ENCODE data around the gene CLTCL1. TPM values are rescaled to one million over a fixed set of nuclear protein-coding genes. Genes with fewer than 3 reads are reported as not detected.
"Not testable (repeated sequence)": the region's sequence is repeated elsewhere in the genome, so short reads cannot be mapped to it uniquely, and the experiment has no call there.

Gene CLTCL1
- total RNA-seq, 1 donor from 2014 or later, result 4.3 TPM

DNA sequence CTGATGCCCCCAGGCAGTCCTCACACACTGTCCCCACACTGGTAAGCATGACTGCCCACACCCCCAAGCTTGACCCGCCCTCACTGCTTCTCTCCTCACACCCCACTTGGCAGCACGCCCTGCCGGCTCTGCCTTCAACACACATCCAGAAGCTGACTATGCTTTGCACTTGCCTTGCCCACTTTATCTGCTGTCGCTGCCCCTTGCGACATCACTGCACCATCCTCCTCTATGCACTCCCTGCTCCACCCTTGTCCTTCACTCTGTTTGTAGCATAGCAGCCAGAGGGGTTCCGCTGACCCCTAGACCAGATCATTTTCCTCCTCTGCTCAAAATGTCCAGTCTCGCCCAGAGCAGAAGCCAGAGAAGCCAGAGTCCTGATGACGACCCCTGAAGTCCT lies 87.7 kb downstream of the CLTCL1 start:
- TF ChIP-seq CTCF (conservative IDR thresholded peaks at IDR 0.05; ENCODE audit: low read depth, low read length), result no peak
- no peak overlapping the region for H3K4me3 ChIP-seq (ENCODE audit: low read depth, low read length)
- DNase-seq (ENCODE audit: low read depth), result no peak

GRCh38 chr22:19202799-19203186 lies 88.7 kb downstream of the CLTCL1 start:
- not testable (repeated sequence) for DNase-seq (ENCODE audit: low read depth); H3K4me3 ChIP-seq (ENCODE audit: low read depth, low read length)

- H3K4me3 ChIP-seq (ENCODE audit: low read depth, low read length), result no peak overlapping the region
- TF ChIP-seq CTCF (conservative IDR thresholded peaks at IDR 0.05; ENCODE audit: low read depth, low read length), result no peak
- DNase-seq (ENCODE audit: low read depth), result no peak
These were observed 89.4 kb downstream of the CLTCL1 start for GRCh38 chr22:19201869-19202798.

- no peak for DNase-seq (ENCODE audit: low read depth)
- no peak overlapping the region for H3K4me3 ChIP-seq (ENCODE audit: low read depth, low read length)
- no peak for TF ChIP-seq CTCF (conservative IDR thresholded peaks at IDR 0.05; ENCODE audit: low read depth, low read length)
These were observed 90.2 kb downstream of the CLTCL1 start for GRCh38 chr22:19201130-19201868.

GRCh38 chr22:19199479-19199878 lies 92.0 kb downstream of the CLTCL1 start:
- TF ChIP-seq CTCF (conservative IDR thresholded peaks at IDR 0.05; ENCODE audit: low read depth, low read length), result no peak
- H3K4me3 ChIP-seq (ENCODE audit: low read depth, low read length), result no peak overlapping the region
- DNase-seq (ENCODE audit: low read depth), result no peak

DNA sequence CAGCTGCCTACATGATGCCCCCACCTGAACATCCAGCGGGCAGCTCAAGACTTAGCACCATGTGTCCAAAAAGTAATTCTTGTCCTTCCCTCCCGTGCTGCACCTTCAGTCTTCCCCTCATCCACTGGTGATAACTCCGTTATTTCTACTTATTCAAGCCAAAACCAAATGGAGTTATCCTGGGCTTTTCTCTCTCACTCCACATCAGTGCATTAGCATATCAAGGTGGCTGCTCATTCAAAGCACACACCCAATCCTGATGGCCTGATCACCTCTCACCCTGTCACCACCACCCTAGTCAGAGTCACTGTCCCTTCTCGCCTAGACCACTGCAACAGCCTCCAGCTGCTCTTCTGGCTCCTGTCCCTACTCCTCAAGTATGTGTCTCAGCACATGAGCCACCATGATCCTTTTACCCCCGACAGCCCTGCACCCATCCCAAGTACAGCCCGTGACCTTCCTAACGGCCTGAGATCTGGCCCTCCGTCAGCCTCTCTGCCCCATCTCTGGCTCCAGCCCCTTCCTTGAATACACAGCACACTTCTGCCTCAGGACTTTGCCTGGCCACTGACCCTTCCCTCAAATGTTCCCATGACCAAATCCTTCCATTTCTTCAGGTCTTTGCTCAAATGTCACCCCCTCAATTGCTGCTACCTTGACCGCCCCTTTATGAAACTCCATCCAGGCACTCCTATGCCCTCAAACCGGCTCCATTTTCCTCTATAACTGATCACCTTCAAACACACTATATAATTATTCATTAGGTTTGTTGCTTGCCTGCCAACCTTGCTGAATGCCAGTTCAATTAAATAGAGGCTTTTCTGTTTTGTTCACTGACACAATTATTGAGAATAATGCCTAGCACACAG lies 93.3 kb downstream of the CLTCL1 start:
- TF ChIP-seq CTCF (conservative IDR thresholded peaks at IDR 0.05; ENCODE audit: low read depth, low read length), result no peak
- DNase-seq (ENCODE audit: low read depth), result no peak
- H3K4me3 ChIP-seq (ENCODE audit: low read depth, low read length), result no peak overlapping the region
